SK-N-SH treated with all-trans-retinoic acid at 6 μM for 48 hours (cell line): Measurements from ENCODE around the gene RUNDC3A.

Experiments
- ARNTL ChIP-seq: fragments of 450-650 bp; formaldehyde crosslinking; IDR thresholded peaks from 2 replicates; pipeline ENCODE4 v1.5.0; 2020; ENCODE audit warnings: low read depth, mild to moderate bottlenecking, moderate library complexity, borderline replicate concordance
- BACH2 ChIP-seq: fragments of 250-450 bp; sonication (Bioruptor Pico); IDR thresholded peaks from 2 replicates; pipeline ENCODE4 v1.9.0; 2021; ENCODE audit warnings: mild to moderate bottlenecking, borderline replicate concordance
- OSR1 ChIP-seq: fragments of 250-450 bp; sonication (Bioruptor Pico); IDR thresholded peaks from 2 replicates; pipeline ENCODE4 v1.8.0; 2022; ENCODE audit warnings: moderate library complexity, mild to moderate bottlenecking, inconsistent platforms
- TOX ChIP-seq: fragments of 250-450 bp; sonication (Bioruptor Pico); IDR thresholded peaks from 2 replicates; pipeline ENCODE4 v1.8.0; 2021; ENCODE audit warnings: mild to moderate bottlenecking, moderate library complexity, borderline replicate concordance
- ZNF70 ChIP-seq: fragments of 450-650 bp; formaldehyde crosslinking; IDR thresholded peaks from 2 replicates; pipeline ENCODE4 v1.5.0; 2020; ENCODE audit warnings: mild to moderate bottlenecking, moderate library complexity
- TF ChIP-seq, protein P1 (sequence below): fragments of 250-450 bp; sonication (Bioruptor Pico); IDR thresholded peaks from 2 replicates; pipeline ENCODE4 v1.5.1; 2020; ENCODE audit warnings: low read depth, mild to moderate bottlenecking, moderate library complexity
- TF ChIP-seq, protein P2 (sequence below): fragments of 250-450 bp; sonication (Bioruptor Pico); IDR thresholded peaks from 2 replicates; pipeline ENCODE4 v1.8.0; 2020; ENCODE audit warnings: mild to moderate bottlenecking, moderate library complexity, borderline replicate concordance

DNA sequence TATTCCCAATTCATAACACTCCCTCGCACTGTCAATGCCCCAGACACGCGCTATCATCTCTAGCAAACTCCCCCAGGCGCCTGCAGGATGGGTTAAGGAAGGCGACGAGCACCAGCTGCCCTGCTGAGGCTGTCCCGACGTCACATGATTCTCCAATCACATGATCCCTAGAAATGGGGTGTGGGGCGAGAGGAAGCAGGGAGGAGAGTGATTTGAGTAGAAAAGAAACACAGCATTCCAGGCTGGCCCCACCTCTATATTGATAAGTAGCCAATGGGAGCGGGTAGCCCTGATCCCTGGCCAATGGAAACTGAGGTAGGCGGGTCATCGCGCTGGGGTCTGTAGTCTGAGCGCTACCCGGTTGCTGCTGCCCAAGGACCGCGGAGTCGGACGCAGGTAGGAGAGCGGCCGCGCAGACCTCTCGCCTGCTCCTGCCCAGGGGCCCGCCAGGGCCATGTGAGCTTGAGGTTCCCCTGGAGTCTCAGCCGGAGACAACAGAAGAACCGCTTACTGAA lies 36.6 kb downstream of the RUNDC3A start, which contains the start of gene GRN:
- TF ChIP-seq ARNTL (CRISPR knock-in tag) = no peak
- TF ChIP-seq OSR1 (CRISPR knock-in tag) = no peak
- no peak for TF ChIP-seq BACH2 (CRISPR knock-in tag)
- TF ChIP-seq, protein P1, sequence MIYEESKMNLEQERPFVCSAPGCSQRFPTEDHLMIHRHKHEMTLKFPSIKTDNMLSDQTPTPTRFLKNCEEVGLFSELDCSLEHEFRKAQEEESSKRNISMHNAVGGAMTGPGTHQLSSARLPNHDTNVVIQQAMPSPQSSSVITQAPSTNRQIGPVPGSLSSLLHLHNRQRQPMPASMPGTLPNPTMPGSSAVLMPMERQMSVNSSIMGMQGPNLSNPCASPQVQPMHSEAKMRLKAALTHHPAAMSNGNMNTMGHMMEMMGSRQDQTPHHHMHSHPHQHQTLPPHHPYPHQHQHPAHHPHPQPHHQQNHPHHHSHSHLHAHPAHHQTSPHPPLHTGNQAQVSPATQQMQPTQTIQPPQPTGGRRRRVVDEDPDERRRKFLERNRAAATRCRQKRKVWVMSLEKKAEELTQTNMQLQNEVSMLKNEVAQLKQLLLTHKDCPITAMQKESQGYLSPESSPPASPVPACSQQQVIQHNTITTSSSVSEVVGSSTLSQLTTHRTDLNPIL (CRISPR knock-in tag) = no peak
- TF ChIP-seq, protein P2, sequence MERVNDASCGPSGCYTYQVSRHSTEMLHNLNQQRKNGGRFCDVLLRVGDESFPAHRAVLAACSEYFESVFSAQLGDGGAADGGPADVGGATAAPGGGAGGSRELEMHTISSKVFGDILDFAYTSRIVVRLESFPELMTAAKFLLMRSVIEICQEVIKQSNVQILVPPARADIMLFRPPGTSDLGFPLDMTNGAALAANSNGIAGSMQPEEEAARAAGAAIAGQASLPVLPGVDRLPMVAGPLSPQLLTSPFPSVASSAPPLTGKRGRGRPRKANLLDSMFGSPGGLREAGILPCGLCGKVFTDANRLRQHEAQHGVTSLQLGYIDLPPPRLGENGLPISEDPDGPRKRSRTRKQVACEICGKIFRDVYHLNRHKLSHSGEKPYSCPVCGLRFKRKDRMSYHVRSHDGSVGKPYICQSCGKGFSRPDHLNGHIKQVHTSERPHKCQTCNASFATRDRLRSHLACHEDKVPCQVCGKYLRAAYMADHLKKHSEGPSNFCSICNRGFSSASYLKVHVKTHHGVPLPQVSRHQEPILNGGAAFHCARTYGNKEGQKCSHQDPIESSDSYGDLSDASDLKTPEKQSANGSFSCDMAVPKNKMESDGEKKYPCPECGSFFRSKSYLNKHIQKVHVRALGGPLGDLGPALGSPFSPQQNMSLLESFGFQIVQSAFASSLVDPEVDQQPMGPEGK (CRISPR knock-in tag) = no peak
- TF ChIP-seq TOX (CRISPR knock-in tag) = no peak
- TF ChIP-seq ZNF70 (CRISPR knock-in tag) = no peak
